Stimulated activated CD8-positive, alpha-beta memory T cell treated with anti-CD3 and anti-CD28 coated beads, Interleukin-12 subunit alpha, Interleukin-12 subunit beta, amount 100 ng/mL, for 1 hour (primary cell): ENCODE measurements around the gene CAMKMT.
"Not testable (repeated sequence)": the region's sequence is repeated elsewhere in the genome, so short reads cannot be mapped to it uniquely, and the experiment has no call there.

ENCODE experiments used
- DNase-seq: peaks from one replicate; pipeline ENCODE4 v3.0.0-alpha.2; 2020; ENCODE audit warnings: low read depth

Gene CAMKMT

DNA sequence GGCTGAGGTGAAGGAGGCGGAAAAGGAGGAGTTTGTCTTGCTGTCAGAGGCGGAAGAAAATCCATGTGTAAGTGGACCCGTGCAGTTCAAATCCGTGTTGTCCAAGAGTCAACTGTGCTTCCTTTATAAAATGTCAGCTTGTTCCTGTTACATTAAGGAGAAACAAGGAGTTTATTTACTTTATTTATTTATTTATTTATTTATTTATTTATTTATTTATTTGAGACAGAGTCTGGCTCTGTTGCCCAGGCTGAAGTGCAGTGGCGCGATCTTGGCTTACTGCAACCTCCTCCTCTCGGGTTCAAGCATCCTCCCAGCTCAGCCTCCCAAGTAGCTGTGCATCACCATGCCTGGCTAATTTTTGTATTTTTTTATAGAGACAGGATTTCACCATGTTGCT lies 143.9 kb downstream of the CAMKMT start:
- not testable (repeated sequence) for DNase-seq

DNA sequence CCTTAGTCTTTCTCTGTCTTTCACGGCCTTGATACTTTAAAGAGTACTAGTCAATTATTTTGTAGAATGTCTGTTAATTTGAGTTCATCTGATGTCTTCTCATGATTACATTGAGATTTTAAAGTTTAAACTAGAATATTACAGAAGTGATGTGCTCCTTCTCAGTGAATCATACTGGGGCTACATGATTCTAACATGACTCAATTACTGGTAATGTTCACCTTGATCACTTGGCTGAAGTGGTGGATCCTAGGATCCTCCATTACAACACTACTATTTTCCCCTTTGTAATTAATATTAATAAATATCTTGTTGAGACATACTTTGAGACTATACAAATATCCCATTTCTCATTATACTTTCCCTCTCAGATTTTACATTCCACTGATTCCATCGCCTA lies 148.5 kb downstream of the CAMKMT start:
- no peak for DNase-seq

DNA sequence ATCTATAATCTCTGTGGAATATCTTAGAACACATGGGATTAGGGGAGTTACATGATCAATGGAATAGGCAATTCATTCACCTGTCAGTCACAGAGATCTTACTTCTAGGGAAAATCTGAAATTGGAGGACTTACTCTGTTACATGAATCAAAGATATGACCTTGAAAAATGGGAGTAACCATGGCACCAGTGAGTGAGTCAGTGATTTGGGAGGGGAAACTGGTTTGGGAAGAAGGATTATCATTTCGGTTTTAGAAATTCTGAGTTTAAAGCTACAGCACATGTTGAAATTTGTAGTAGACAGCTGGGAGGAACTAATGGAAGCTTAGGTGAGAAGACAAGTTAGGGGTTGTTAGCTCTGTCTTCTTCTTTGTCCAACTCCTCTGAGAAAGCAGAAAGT lies 153.7 kb downstream of the CAMKMT start:
- no peak for DNase-seq

DNA sequence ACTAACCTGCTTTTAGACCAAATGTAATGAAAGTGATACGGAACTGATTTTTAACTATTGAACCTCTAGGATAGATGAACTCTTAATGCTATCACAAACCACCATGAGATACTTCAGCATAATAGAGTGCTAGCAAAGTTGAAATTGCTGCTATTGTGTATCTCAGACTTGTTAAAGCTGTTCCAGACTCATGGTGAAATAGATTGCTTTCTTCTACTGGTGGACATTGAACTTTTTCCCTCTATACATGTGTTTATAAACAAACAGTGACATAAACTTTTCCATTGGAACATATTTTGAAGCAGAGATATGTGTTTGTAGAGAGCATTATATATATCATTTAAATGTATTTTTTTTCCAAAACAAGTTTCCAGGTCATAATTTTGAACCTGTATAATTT lies 157.3 kb downstream of the CAMKMT start:
- no peak for DNase-seq

DNA sequence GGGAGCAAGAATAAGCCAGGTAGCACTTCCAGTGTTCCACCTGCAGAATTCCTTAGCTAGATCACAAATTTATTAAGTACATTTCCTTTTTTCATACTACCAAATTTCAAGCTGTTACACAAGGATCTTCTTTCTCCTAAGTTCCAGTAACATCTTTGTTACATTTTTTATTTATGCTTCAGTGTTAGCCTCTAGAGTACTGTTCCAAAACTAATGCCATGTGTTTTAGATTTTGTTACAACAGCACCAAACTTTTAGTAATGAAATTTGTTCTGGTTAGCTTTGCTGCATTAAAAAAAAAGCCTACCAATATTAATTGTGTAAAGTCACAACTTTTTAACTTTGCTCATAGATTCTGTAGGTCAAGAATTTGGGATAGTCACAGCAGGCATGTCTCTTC lies 161.1 kb downstream of the CAMKMT start:
- DNase-seq: no peak

DNA sequence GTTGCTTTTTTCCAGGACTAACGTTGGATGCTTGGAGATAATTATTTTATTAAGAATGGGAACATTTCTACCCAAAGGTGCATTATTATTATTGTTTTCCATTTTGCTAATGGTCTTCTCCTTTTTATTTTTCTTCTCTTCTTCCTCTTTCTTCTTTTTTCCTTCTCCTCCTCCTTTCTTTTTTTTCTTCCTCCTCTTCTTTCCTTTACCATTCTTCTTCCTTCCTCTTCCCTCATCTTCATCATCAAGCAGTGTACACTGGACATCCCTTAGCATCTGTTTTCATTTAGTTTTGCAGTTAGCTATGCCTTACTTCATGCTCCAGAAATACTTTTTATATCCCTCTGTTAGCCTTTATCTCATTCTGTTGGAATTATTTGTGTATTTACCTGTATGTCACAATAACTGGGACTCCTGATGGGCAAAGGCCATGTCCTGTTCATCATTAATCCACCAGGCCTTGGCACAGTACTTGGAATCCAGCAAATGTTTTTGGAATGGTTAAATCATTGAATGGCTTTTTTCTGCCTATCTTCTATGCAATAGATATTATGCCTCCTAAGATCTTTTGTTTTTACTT lies 162.7 kb downstream of the CAMKMT start:
- no peak for DNase-seq

DNA sequence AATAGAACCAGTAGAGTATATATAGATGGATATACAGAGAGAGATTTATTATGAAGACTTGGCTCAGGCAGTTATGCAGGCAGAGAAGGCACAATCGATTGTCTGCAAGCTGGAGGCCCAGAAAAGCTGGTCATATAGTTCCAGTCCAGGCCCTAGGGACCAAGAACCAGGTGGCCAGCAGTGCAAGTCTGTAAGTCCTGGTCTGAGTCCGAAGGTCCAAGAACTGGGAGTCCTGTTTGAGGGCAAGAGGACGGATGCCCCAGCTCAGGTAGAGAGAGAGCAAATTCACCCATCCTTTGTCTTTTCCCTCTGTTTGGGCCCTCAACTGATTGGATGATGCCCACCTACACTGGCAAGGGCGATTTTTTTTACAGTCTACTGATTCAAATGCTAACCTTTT lies 164.6 kb downstream of the CAMKMT start:
- no peak for DNase-seq

DNA sequence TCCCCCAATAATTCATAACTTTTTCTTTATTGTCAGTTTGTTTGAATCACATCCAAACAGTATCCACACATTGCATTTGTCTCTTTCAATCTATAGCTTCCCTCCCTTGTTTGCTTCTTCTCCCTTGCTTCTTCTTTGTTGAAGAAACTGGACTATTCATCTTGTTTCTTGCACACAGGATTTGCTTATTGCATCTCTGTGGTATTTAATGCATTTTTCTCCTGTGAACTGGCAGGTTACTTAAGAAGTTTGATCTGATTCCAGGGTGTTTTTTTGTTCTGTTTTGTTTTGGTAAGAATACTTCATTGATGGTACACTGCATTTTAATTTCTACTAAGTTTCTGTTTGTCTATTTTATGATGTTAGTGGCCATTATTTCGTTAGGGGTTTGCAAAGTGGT lies 166.8 kb downstream of the CAMKMT start:
- no peak for DNase-seq

DNA sequence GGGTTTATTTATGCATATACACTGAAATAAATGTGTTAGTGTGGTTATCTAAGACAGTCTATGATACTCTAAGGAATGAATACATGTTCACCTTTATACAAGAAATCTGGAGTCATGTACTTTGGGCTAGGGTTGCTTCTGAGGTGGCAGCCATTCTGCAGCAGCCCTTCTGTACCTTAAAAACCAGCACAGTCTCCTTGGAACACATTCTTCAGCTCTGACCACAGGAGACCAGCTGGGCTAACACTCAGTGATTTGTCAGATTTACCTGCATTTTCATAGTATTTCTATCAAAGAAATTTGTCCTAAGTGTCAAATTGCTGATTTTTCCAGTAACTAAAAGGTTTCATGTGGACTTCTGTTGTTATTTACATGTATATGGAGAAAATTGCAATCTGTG lies 167.7 kb downstream of the CAMKMT start:
- DNase-seq: no peak

DNA sequence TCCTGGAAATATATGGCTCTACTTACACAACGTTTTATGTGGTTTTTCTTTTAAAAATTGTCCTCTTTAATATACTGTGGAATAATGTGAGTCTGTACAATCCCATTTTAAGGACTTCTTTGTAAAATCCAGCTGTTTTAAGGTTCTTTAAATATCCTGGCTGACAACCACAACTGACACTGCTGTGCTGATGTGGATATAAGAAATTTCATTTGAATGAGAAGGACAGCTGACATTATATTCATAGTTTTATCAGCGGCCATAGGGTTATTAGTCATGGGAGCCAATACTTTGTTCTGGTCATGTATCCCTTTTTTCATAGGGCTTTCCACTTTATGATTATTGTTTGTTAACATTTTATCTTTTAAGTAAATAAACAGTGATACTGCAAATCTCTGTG lies 169.5 kb downstream of the CAMKMT start:
- no peak for DNase-seq

DNA sequence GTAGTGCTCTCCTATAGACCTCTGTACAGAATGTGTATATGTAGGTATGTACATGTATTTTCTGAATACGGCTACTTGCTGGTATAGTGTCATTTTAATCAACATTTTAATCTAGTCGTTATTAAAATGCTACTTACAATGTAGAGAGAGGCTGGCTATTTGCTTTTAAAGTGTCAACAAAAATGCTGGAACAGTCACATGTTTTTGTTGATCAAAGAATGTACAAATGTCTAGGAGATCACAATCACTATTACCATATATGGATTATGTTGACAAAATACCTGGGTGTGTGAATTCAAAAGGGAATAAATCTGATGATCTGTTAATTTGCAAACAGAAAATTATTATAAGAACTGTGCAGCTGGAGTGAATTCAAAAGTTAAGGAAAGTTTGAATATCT lies 170.3 kb downstream of the CAMKMT start:
- DNase-seq: no peak

DNA sequence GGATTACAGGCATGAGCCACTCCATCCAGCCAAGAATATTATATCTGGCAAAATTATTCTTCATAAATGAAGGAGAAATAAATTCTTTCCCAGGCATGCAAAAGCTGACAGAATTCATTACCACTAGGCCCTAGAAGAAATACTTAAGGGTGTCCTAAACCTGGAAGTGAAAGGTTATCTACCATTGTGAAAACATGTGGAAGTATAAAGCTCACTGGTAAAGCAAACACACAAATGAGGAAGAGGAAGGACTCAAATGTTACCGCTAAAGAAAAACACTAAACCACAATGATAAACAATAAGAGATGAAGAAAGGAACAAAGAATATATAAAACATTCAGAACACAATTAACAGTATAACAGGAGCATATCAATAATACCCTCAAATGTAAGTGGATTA lies 171.8 kb downstream of the CAMKMT start:
- no peak for DNase-seq

DNA sequence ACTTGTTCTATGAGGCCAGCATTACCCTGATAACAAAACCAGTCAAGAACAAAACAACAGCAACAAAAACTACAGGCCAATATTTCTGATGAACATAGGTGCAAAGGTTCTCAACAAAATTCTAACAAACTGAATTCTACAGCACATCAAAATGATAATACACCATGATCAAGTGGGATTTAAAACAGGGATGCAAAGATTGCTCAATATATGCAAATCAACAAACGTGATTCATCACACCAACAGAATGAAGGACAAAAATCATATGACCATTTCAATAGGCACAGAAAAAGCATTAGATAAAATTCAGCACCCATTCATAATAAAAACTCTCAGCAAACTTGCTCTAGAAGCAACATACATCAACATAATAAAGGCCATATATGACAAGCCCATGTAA lies 173.6 kb downstream of the CAMKMT start:
- DNase-seq: no peak

DNA sequence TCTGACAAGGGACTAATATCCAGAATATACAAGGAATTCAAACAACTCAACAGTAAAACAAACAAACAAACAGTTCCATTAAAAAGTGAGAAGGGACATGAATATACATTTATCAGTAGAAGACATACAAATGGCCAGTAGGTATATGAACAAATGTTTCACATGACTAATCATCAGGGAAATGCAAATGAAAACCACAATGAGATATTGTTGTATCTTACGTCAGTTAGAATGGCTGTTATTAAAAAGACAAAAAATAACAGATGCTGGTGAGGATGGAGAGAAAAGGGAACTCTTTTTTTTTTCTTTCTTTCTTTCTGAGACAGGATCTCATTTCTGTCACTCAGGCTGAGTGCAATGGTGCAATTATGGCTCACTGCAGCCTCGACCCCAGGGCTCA lies 175.5 kb downstream of the CAMKMT start:
- no peak for DNase-seq

DNA sequence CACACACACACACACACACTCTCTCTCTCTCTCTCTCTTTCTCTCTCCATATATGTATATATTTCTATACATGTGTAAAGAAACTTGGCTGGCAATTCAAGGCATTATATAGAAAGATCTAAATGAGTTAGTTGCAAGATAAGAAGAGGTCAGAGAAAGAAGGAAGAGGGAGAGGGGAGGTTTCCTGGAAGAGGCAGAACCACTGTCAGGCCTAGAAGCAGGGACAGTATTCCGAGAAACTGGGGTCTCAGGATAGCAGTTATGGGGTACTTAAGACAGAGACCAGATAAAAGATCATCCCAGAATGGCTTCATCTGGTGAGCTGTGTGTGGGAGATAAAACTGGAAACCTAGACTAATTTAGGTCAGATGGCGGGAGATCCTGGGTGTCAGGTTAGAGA lies 180.8 kb downstream of the CAMKMT start:
- DNase-seq: no peak

DNA sequence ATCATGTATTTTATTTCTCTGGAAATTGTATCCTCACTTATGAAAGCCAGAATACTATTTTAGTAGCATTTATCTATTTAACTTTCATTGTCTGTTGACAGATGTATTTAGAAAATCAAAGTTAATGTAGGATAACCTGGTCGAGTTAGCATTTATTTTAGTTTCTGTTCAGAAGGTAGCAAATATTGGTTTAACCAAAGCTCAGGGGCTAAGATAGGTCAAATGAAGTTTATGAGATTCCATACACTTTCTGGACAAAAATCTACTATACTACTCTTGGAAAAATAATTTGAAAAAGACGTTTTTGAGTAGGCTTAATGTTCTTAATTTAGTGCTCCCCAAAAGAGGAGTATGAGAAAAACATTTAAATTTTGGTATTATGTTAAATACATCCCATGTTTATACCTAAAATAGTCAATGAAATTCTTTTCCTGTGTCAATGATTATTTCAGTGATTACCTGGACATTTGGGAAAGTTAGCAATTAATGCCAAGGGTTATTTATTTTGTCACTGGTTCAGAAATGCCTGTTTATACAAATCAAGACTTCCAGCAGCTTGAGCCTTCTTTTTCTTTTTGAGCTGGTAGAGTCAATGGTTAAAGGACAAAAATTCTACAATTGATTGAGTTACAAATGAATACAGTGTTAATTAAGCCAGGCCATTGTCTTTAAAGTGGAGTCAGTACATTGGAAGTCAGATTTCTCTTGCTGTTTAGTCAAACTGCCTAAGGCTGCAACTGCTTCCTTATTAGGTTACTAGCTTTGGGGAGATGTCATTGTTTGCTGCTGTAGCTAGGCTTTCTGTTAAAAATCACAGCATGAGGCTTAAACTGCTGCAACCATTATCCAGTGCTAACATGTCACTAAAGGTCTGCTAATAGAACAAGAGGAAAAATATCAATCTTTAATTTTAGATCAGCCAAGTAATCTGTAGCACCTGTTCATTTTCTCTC lies 182.3 kb downstream of the CAMKMT start:
- DNase-seq: no peak

DNA sequence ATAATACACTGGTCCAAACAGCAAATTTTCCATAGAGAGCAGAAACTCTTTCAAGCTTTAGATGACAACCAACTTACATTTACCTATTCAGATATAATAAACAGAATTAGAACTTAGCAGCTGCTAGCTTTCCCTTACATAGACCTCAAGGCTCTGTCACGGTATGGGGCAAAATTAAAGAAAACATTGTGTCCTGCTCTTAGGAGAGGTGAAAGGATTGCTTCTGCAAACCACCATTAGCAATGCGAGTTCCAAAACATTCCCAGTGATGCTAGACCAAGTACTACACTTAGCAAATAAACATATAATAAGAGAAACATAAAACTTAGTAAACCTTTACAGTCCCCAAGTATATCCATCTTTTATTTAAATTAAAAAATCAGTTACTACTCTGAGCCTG lies 183.3 kb downstream of the CAMKMT start:
- no peak for DNase-seq

DNA sequence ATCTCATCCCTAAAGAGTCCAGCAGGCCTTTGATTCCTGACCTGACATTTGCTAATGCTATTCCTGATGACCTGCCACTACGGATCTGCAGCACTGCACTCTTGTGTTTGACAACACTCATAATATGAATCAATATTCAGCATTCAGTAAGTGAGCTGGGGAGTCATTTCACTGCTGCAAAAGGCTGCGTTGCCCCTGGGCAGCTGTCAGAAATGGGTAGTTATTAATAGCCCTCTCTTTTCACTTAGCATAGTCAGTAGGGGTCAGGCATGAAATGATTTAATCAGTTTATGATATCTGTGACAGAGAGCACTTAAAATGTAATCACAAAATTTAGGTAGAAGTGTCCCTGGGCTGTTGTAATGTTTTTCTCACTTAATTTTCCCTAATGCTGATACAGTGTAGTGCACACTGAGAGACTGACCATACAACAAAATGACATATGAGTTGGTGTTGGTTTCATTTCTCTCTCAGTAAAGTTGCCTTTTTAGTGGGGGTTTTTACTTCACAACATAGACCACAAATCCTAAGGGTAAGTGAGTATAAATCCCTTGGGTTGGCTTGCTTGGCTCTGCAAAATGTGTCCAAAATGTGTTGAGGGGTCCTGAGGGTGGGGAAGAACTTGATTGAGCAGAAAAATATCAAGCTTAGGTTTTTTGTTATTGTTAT lies 184.8 kb downstream of the CAMKMT start:
- no peak for DNase-seq

DNA sequence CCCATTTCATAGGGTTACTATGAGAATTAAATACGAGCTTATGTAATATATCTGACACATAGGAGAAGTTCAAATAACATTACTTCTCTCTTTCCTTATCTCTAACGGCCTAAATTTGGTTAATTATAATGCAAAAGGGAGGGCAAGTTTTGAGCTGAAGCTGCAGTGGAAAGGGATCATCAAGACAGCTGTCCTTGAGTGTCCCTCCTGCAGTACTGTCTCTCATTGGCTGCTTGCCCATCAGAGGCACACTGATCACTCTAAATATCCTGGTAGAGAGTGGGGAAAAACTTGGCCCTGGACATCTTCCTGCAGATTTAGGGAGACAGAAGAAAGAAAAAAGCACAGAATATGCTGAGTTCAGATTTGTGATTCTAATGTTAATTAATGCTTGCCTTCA lies 186.0 kb downstream of the CAMKMT start:
- DNase-seq: no peak

DNA sequence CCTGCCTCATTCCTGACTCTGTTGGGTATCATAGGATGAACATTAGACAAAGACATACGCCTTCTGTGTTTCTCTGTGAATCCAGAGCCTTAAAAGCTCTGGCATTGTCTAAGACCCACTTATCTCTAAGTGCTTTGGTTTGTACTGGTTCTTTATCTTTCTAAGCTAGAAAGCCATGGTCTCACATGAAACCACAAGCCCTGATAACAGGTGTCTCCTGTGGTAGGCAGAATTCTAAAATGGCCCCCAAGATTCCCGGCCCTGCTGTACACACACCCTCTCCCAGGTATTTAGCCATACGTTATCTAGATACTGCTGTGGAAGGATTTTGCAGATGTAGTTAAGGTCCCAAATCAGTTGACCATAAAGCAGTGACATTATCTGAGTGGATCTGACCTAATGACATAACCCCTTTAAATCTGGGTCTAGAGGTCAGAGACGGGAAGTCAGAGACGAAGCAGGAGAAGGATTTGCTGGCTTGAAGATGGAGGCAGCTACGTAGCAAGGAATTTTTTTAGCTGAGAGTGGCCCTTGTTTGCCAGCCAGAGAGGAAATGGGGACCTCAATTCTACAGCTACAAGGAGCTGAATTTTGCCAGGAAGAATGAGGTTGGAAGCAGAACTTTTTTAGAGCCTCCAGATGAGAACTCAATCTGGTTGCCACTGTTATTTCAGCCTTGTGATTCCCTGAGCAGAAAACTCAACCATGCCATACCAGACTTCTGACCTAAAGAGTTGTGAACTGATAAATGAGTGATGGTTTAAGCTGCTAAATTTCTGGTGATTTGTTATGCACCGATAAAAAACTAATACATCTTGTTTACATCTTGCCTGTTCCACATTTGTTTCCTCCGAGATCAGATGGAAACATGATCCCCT lies 186.7 kb downstream of the CAMKMT start:
- DNase-seq: no peak

DNA sequence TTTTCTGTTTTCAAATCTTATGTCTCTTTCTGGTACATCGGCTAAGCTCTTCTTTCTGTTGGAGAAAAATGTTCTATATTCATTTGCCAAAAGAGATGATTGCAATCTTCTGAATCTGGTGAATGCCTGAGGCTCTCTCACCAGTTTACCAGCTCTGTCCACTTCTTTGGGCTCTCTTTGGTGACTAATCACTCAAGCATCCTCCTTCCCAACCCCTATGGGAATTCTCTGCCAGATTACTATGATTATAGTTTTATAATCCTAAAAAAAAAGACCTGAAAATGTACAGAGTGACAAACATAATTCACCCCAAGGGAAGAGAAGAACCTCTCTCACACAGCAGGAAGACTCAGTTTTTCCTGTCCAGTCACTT lies 187.3 kb downstream of the CAMKMT start:
- no peak for DNase-seq

DNA sequence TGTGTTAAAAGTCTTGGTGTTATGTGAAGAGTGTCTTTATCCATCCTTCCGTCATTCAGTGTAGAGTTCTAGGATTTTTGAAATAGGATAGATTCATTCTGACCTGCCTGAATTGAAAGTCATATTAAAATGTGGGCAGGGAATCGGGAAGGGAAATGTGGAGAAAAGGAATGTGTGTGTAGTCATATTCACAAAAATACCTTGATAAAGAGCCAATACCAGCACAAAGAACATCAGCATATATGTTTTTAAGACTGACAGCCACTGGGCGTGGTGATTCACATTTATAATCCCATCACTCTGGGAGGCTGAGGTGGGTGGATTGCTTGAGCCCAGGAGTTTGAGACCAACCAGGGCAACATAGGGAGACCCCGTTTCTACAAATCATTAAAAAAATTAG lies 188.1 kb downstream of the CAMKMT start:
- no peak for DNase-seq
